GM23248 (cell line): ENCODE measurements around the gene SRSF7. TPM values are rescaled to one million over a fixed set of nuclear protein-coding genes. Genes with fewer than 3 reads are reported as not detected.
"Not testable (repeated sequence)": the region's sequence is repeated elsewhere in the genome, so short reads cannot be mapped to it uniquely, and the experiment has no call there.

Source experiments
- DNase-seq: peaks from one replicate; pipeline ENCODE4 v3.0.0-alpha.2; 2015
- H2AFZ ChIP-seq: fragments of 200-600 bp; sonication (generic); 2 replicates; pipeline ENCODE4 v1.6.1; 2016; ENCODE audit warnings: antibody characterized with exemption
- H3F3A ChIP-seq: fragments of 200-600 bp; sonication (generic); 2 replicates; pipeline ENCODE4 v1.6.1; 2016; ENCODE audit warnings: mild to moderate bottlenecking, antibody characterized with exemption, mixed run types; ENCODE audit not compliant: insufficient read depth
- H3K27ac ChIP-seq: fragments of 200-600 bp; sonication (generic); 2 replicates; pipeline ENCODE4 v1.5.1; 2016; ENCODE audit warnings: mild to moderate bottlenecking
- H3K27me3 ChIP-seq: fragments of 200-600 bp; sonication (generic); replicated peaks from 2 replicates; pipeline ENCODE4 v1.6.1; 2016; ENCODE audit warnings: mild to moderate bottlenecking; ENCODE audit not compliant: insufficient read depth
- H3K36me3 ChIP-seq: fragments of 200-600 bp; sonication (generic); 2 replicates; pipeline ENCODE4 v1.6.1; 2016; ENCODE audit warnings: low read depth, mild to moderate bottlenecking
- H3K4me1 ChIP-seq: fragments of 200-600 bp; sonication (generic); 2 replicates; pipeline ENCODE4 v1.6.1; 2016; ENCODE audit warnings: mild to moderate bottlenecking; ENCODE audit not compliant: insufficient read depth
- H3K4me2 ChIP-seq: fragments of 200-600 bp; sonication (generic); one replicate; pipeline ENCODE4 v1.6.1; 2016; ENCODE audit warnings: mild to moderate bottlenecking; ENCODE audit not compliant: unreplicated experiment
- H3K4me3 ChIP-seq: fragments of 200-600 bp; sonication (generic); 2 replicates; pipeline ENCODE4 v1.5.1; 2016; ENCODE audit warnings: mild to moderate bottlenecking
- H3K79me2 ChIP-seq: fragments of 200-600 bp; sonication (generic); 2 replicates; pipeline ENCODE4 v1.6.1; 2016; ENCODE audit warnings: mild to moderate bottlenecking; ENCODE audit not compliant: insufficient read depth
- H3K9ac ChIP-seq: fragments of 200-600 bp; sonication (generic); 2 replicates; pipeline ENCODE4 v1.6.1; 2016; ENCODE audit warnings: mild to moderate bottlenecking
- H3K9me2 ChIP-seq: fragments of 200-600 bp; sonication (generic); 2 replicates; pipeline ENCODE4 v1.6.1; 2016; ENCODE audit warnings: mixed run types, mild to moderate bottlenecking, moderate library complexity; ENCODE audit not compliant: insufficient read depth
- H3K9me3 ChIP-seq: fragments of 200-600 bp; sonication (generic); one replicate; pipeline ENCODE4 v1.6.1; 2017; ENCODE audit warnings: low read depth
- H4K20me1 ChIP-seq: fragments of 200-600 bp; sonication (generic); 2 replicates; pipeline ENCODE4 v1.6.0; 2016; ENCODE audit not compliant: insufficient read depth
- EZH2 ChIP-seq: fragments of 200-600 bp; sonication (generic); IDR thresholded peaks from 2 replicates; pipeline ENCODE4 v1.6.1; 2018; ENCODE audit warnings: antibody characterized with exemption, mild to moderate bottlenecking; ENCODE audit not compliant: insufficient read depth, poor library complexity, severe bottlenecking
- EZH2phosphoT487 ChIP-seq: fragments of 200-600 bp; sonication (generic); IDR thresholded peaks from 2 replicates; pipeline ENCODE4 v1.6.1; 2018; ENCODE audit warnings: antibody characterized with exemption, moderate library complexity, mild to moderate bottlenecking, low read depth; ENCODE audit not compliant: insufficient read depth
- WGBS, 2 experiments: methylation state at CpG; one replicate each; pipeline ENCODE4 v1.1.6; 2015 to 2017; ENCODE audit warnings: low lambda C conversion rate in 2 of 2, low coverage in 1 of 2; ENCODE audit errors: missing lambda C conversion rate in 2 of 2; 5-methylcytosine and 5-hydroxymethylcytosine counted together
- in situ Hi-C: fragments of 300-500 bp; cut with MboI; formaldehyde crosslinking; loops from 2 replicates; pipeline ENCODE4 v1.15.0; 2020
- polyA plus RNA-seq: library from polyadenylated mRNA; unstranded; fragments of >200 nt; fragmentation: Nextera tagmentation; extraction: Ambion mirVana; gene quantifications from 2 replicates; pipeline ENCODE4 v1.2.1, GENCODE V29; 2016
- total RNA-seq: library from RNA; depleted of rRNA; stranded (reverse); fragments of >200 nt; shearing (Covaris generic); gene quantifications from 2 replicates; pipeline ENCODE4 v1.2.3, GENCODE V29; 2014

The SRSF7 gene
- total and polyA plus RNA-seq, 2 experiments from 2014 or later, result 86.5 to 156 TPM

DNA sequence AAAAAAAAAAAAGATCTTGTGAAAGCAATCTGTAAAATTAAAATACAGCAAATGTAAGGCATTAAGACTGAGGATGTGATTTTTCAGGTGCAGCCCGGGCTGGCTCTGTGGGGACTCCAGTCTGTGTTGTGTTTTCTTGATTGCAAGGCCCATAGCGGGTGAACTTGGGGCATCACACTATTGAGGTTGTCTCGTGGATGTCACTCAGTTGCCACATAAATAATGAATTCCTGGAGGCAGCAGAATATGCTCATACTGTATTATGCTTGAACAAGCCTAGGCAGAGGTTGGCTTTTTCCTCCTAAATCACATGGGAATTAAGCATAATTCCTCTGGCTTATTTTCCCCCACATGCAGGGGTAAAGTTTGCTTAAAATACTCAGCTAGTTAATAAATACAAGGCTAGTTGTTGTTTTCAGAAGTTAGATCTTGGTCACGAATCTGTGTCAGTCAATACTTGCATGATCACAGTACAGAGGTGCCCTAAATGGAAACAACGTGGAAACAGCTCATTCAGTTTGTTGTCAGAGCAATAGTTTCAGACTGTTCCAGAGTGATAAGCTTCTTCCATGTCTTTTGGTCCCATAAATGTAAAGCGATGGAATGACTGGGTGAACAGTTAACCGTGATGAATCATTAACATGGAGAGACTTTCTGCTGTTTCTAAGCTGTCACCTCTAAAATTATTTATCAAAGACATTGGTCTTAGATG, 43.2 kb upstream of the SRSF7 start:
- Histone ChIP-seq H3K9me3 (no peaks in the 10 kb centered on the region), H3K79me2 (no peaks in the 10 kb centered on the region), H3K4me1 (no peaks in the 10 kb centered on the region), H3K27ac (no peak overlapping the region), H3K4me3 (no peak overlapping the region), H3K9me2 (no peaks in the 10 kb centered on the region), H2AFZ (no peak overlapping the region), H4K20me1 (no peaks in the 10 kb centered on the region), H3K36me3 (peaks cover 12% of the 10 kb centered on the region; the same call in 1 of the 2 replicates), H3K9ac (no peak overlapping the region), H3K27me3 (no peaks in the 10 kb centered on the region), H3F3A (no peaks in the 10 kb centered on the region), H3K4me2 (no peak overlapping the region)
- TF ChIP-seq EZH2 (no peak), EZH2phosphoT487 (no peak)
- DNase-seq, result no peak
- WGBS, 2 experiments, result 61 to 71% methylated on average over 7 of the region's 7 CpGs
- in situ Hi-C loops, result no loop called here

DNA sequence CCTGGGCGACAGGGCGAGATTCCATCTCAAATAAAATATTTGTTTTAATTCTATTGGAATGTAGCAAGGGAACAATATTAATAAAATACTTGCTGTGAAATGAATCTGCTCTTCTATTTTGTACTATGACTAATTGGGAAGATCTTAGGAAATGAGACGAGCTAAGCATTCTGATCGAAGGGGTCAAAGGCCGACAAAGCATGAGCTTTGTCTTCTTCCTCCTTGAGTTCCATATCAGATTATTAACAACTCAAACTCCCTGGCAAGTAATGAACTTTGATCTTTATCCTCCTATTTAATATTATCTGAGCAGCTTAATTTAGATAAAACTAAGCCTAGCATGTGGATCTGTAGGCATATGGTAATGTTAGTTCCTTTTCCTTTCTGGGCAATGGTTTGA, 42.4 kb upstream of the SRSF7 start:
- Histone ChIP-seq H3K36me3 (peaks cover 12% of the 10 kb centered on the region; the same call in 1 of the 2 replicates), H3K4me3 (no peak overlapping the region), H4K20me1 (no peaks in the 10 kb centered on the region), H3K27me3 (no peaks in the 10 kb centered on the region), H3K4me2 (no peak overlapping the region), H3K79me2 (no peaks in the 10 kb centered on the region), H3K9me2 (no peaks in the 10 kb centered on the region), H2AFZ (no peak overlapping the region), H3K9me3 (no peaks in the 10 kb centered on the region), H3K4me1 (no peaks in the 10 kb centered on the region), H3K9ac (no peak overlapping the region), H3K27ac (no peak overlapping the region), H3F3A (no peaks in the 10 kb centered on the region)
- whole genome bisulfite sequencing, 2 experiments, result 79 to 83% methylated on average over 5 of the region's 5 CpGs
- in situ Hi-C loops, result no loop called here
- TF ChIP-seq EZH2 (no peak), EZH2phosphoT487 (no peak)
- no peak for DNase-seq

DNA sequence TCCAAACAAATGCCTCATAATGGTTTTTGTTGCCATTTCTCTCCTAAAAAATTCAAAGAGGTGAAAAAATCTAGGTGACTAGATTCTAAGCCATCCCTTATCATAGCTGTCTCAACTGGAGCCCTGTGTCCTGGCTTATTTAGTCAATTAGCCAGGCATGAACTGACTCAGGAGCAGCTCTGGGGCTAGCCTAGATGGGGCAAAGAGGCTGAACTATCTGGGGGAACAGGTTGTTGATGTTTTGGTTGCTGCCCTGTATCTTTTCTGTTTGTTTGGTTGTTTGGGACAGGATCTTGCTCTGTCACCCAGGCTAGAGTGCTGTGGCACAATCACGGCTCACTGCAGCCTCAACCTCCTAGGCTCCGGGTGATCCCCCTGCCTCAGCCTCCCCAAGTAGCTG, 41.6 kb upstream of the SRSF7 start:
- Histone ChIP-seq H3K9ac (no peak overlapping the region), H3K9me2 (no peaks in the 10 kb centered on the region), H3F3A (no peaks in the 10 kb centered on the region), H3K9me3 (no peaks in the 10 kb centered on the region), H3K4me1 (no peaks in the 10 kb centered on the region), H3K4me3 (no peak overlapping the region), H3K27ac (no peak overlapping the region), H3K79me2 (no peaks in the 10 kb centered on the region), H4K20me1 (no peaks in the 10 kb centered on the region), H3K36me3 (peaks cover 7% of the 10 kb centered on the region; the same call in 1 of the 2 replicates), H3K27me3 (no peaks in the 10 kb centered on the region), H2AFZ (no peak overlapping the region), H3K4me2 (no peak overlapping the region)
- no peak for DNase-seq
- in situ Hi-C loops, result no loop called here
- WGBS, 2 experiments, result 46 to 50% methylated on average over 2 of the region's 2 CpGs
- TF ChIP-seq EZH2 (no peak), EZH2phosphoT487 (no peak)

DNA sequence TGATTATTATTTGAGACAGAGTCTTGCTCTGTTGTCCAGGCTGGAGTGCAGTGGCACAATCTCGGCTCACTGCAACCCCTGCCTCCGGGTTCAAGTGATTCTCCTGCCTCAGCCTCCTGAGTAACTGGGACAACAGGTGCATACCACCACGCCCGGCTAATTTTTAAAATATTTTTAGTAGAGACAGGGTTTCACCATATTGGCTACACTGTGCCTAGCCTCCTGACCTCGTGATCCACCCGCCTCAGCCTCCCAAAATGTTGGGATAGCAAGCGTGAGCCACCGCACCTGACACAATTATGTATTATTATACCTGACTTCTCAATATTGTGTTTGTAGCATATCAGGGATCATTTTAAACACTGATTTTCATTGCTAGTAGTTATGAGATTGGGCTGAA, 41.2 kb upstream of the SRSF7 start:
- H3K4me3 ChIP-seq, H2AFZ ChIP-seq, H3K4me1 ChIP-seq, H3K79me2 ChIP-seq, H3F3A ChIP-seq, H3K9me2 ChIP-seq, in situ Hi-C loops, H3K27ac ChIP-seq, H3K27me3 ChIP-seq, H3K4me2 ChIP-seq, H3K9ac ChIP-seq, H3K9me3 ChIP-seq, H3K36me3 ChIP-seq, DNase-seq, H4K20me1 ChIP-seq: not testable (repeated sequence)
- 81 to 85% methylated on average over 8 of the region's 8 CpGs for WGBS, 2 experiments

DNA sequence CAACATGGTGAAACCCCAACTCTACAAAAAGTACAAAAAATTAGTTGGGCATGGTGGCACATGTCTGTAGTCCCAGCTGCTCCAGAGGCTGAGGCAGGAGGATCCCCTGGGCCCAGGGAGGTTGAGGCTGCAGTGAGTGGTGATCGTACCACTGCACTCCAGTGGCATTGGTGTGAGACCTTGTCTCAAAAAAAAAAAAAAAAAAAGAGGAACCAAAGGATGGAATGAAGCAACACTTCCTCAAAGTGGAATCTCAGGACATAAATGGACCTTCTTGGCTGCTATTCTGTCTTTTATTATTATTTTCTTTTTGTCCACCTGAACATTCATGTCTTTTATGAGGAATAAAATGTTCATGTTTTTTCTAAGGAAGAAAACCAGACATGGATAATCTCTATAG, 40.6 kb upstream of the SRSF7 start:
- TF ChIP-seq EZH2 (no peak), EZH2phosphoT487 (no peak)
- WGBS, 2 experiments, result 89 to 100% methylated on average over 1 of the region's 1 CpG
- Histone ChIP-seq H3K4me1 (no peaks in the 10 kb centered on the region), H3K9ac (no peak overlapping the region), H4K20me1 (no peaks in the 10 kb centered on the region), H3K27me3 (no peaks in the 10 kb centered on the region), H3K4me2 (no peak overlapping the region), H3K9me2 (no peaks in the 10 kb centered on the region), H2AFZ (no peak overlapping the region), H3F3A (no peaks in the 10 kb centered on the region), H3K79me2 (no peaks in the 10 kb centered on the region), H3K36me3 (no peaks in the 10 kb centered on the region), H3K4me3 (no peak overlapping the region), H3K27ac (no peak overlapping the region), H3K9me3 (no peaks in the 10 kb centered on the region)
- in situ Hi-C loops, result no loop called here
- DNase-seq, result no peak
